Activated CD4-positive, alpha-beta T cell treated with anti-CD3 and anti-CD28 coated beads, Interleukin-2, amount 50 U/mL, for 24 hours (primary cell): ENCODE data around the gene DNAJB14.
A peak's percentile ranks its signal among the peaks of the same experiment; 100 is the strongest.

Source experiments
- DNase-seq, 2 donors: peaks; one replicate each; pipeline ENCODE4 v3.0.0-alpha.2; 2020; ENCODE audit warnings: low read depth in 1 of 2, low spot score in 1 of 2

DNAJB14 gene

GRCh38 chr4:99872570-99872969 lies 73.8 kb downstream of the DNAJB14 start:
- DNase-seq = no peak

- DNase-seq = no peak
Observed at GRCh38 chr4:99868126-99868596, 78.3 kb downstream of the DNAJB14 start.

GRCh38 chr4:99863804-99864203 lies 82.6 kb downstream of the DNAJB14 start:
- DNase-seq = no peak

GRCh38 chr4:99861120-99861905 lies 85.1 kb downstream of the DNAJB14 start:
- DNase-seq = no peak

GRCh38 chr4:99860521-99860920 lies 85.9 kb downstream of the DNAJB14 start:
- DNase-seq = no peak

GRCh38 chr4:99859618-99860017 lies 86.8 kb downstream of the DNAJB14 start:
- DNase-seq = no peak

- DNase-seq = no peak
Observed at GRCh38 chr4:99857307-99857706, 89.1 kb downstream of the DNAJB14 start.

- peak in 1 of 2 donors; percentile 40 for DNase-seq
Observed at GRCh38 chr4:99856166-99856565, 90.3 kb downstream of the DNAJB14 start.

GRCh38 chr4:99855678-99856077 lies 90.7 kb downstream of the DNAJB14 start:
- no peak for DNase-seq

GRCh38 chr4:99853999-99854398 lies 92.4 kb downstream of the DNAJB14 start:
- no peak for DNase-seq

GRCh38 chr4:99853190-99853589 lies 93.2 kb downstream of the DNAJB14 start:
- no peak for DNase-seq

- no peak for DNase-seq
Observed at GRCh38 chr4:99852199-99852749, 94.1 kb downstream of the DNAJB14 start.

- peak in 1 of 2 donors; percentile 43 for DNase-seq
Observed at GRCh38 chr4:99848591-99849001, 97.8 kb downstream of the DNAJB14 start.

GRCh38 chr4:99847362-99847976 lies 98.9 kb downstream of the DNAJB14 start:
- DNase-seq = peak in 1 of 2 donors; percentile 40

GRCh38 chr4:99846891-99847290 lies 99.5 kb downstream of the DNAJB14 start:
- no peak for DNase-seq
